Stimulated activated CD4-positive, alpha-beta T cell treated with anti-CD3 and anti-CD28 coated beads, Interleukin-15, amount 100 ng/mL, for 48 hours (primary cell): ENCODE data around the gene ACP3.
"Not testable (repeated sequence)": the region's sequence is repeated elsewhere in the genome, so short reads cannot be mapped to it uniquely, and the experiment has no call there.

Experiments
- DNase-seq, 2 donors: peaks; one replicate each; pipeline ENCODE4 v3.0.0-alpha.2; 2020; ENCODE audit warnings: low read depth in 2 of 2

ACP3 gene

DNA sequence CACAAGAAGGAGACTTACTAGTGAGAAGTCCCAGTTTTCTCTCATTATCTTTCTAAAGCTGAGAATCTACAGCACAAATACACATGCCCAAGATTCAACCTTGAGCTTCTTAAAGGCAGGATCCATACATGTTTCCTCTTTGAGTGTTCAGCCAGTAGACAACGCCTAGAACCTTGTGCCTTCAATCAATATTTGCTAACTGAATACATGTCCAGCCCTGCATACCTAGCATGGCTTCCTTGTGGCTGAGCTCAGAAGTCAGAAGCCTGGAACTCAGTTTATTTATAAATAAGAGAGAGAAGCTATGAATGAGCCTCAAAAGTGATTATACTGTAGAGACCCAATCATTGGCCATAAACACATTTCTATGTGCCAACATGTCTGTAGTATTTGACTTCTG lies 43.5 kb downstream of the ACP3 start:
- DNase-seq, result no peak

DNA sequence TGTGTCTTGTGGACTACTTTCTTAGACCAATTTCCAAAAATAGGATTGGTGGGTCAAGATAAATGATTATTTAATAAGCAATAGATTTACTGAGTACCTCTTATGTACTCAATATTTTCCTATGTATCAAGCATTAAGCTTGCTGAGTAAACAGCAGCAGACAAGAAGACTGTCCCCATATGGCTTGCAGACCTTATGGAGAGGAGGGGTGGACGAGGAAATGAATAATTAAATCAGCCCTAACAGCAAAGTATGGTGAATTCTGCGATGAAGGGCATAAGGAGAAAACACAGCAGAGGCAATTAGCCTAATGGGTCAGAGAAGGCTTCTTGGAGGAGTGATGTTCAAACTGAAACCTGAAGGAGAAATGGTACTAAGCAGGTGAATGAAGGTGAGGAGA lies 45.1 kb downstream of the ACP3 start:
- DNase-seq, result no peak

DNA sequence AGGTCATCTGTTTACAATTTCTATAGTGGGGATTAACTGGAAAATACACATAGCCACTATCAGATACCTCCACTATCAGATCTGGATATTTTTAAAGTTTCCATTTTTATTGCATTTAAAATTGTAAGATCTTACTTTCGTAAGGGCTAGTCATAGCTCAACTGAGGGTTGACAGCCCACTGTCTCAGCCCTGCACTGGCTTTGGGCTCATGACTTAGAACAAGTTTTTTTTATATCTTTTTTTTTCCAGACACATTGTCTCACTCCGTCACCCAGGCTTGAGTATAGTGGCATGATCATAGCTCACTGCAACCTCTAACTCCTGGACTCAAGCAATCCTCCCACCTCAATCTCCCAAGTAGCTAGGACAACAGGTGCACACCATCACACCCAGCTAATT lies 51.3 kb downstream of the ACP3 start:
- no peak for DNase-seq

DNA sequence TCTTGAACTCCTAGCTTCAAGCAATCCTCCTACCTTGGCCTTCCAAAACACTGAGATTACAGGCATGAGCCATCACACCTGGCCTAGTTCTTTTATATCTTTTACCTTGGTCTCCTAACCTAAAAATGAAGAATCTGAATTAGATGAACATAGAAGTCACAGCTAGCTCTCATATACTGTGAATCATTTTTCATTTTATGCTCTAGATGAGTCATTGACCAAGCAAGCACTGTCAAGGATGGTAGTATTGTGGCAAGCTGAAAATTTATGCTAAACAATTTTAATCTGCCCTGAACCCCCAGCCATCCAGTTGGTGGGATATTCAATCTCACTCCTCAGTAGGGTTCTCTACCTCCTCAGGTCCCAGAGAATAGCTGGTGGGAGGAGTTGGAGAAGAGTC lies 51.8 kb downstream of the ACP3 start:
- DNase-seq, result no peak

DNA sequence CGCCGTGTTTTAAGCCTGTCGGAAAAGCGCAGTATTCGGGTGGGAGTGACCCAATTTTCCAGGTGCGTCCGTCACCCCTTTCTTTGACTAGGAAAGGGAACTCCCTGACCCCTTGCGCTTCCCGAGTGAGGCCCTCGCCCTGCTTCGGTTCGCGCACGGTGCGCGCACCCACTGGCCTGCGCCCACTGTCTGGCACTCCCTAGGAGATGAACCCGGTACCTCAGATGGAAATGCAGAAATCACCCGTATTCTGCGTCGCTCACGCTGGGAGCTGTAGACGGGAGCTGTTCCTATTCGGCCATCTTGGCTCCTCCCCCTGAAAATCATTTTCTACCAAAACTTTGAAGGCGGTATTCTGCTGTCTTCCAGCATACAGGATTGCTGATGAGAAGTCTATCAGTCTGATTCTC lies 59.7 kb downstream of the ACP3 start:
- not testable (repeated sequence) for DNase-seq

DNA sequence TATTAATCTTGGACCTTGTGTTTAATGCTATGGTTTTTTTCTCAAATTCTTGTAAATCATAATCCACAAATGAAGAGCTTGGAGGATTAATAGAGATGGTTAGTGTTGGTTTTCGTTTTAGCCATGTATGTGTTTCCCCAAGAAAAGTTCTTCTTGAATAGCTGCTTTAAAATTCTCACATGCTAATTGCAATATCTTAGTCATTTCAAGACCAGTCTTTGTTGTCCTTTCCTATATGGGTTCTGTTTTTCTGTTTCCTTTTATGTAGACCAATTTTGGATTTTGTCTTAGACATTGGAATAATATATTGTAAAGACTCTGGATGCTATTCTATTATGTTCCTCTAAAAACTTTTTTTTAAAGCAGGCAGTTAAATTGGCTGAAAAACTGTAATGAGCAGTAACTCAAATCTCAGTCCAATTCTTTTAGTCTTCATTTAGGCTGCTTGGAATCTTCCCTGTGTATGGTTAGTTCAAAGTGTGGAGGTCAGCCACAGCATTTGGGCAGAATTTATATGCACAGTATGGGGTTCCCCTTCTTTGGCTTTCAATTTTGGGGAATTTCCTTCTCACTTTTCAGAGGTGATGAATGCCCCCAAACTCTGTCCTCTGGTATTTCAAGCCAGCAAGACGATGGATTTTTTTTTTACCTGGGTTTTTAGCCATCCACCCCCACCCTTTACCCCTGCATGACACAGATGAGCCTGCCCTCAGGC lies 61.0 kb downstream of the ACP3 start:
- no peak for DNase-seq

DNA sequence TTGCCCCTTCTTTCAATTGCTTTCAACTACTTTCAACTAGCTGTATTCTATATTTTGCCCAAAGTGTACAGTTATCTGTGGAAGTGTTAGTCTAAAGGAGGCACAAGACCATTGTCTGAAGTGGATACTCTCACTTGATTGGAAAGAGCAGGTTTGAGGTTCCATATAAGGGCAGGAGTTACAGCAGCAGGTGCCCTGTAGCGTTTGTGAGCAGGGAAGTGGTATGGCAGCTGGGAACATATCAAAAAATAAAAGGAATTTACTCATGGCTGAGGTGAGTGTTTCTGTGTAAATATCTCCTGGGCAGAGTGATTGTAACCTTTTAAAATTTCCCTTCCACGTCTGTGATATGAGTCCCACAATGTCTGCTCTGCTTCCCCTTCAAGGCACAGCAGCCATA lies 61.6 kb downstream of the ACP3 start:
- no peak for DNase-seq

DNA sequence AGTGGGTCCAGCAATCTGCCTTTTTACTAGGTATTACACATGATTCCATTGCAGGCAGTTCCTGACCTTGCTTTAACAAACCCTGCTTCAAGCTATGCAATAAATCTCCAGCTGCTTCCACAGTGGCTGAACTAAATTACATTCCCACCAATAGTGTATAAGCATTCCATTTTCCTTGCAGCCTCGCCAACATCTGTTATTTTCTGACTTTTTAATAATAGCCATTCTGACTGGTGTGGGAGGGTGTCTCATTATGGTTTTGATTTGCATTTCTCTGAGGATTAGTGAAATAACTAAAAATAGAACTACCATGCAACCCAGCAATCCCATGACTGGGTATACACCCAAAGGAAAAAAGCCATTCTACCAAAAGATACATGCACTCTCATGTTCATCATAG lies 63.7 kb downstream of the ACP3 start:
- no peak for DNase-seq

DNA sequence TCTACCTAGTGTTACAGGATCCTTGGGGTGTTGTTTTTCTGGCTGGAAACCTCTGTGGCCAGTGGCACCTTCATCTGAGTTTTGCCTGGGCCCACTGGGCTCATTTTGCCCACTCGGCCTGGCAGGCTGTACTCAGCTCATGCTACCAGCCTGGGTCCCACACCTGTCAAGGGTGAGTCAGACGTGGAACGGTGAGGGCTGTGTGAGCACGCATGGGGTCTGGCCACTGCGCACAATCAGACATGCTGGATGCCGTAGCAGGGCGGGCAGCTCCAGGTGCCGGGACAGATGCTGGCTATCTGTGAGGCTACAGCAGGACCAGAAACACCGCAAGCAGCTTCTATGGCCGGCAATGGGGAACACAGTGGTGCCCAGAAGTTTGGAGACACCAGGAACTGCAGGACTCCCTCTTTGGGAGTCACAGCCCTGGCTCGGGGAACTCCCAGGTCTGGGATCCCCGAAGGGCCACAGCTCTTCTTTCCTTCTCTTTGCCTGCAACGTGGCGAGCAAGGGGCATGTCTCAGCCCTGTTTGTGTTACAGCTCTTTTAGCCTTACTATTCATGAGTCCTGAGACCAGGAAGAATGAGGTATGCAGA lies 64.2 kb downstream of the ACP3 start:
- no peak for DNase-seq

DNA sequence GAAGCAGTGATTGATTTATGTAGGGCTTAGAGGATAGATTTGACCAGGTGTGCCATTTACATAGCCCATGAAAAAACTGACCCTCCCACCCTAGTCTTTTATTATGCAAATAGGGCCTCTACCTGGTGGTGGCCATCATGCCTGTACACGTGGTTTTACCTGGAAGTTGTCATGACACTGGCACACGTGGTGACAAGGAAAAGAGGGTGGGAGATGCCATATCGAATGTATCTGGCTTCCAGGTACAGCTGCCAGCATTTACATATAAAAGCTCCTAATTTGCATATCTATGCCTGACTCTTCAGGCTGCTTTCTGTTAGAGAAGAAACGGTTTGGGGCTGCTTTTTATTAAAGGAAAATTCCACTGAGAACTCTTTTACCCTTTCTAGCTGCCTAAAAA lies 65.1 kb downstream of the ACP3 start:
- no peak for DNase-seq

DNA sequence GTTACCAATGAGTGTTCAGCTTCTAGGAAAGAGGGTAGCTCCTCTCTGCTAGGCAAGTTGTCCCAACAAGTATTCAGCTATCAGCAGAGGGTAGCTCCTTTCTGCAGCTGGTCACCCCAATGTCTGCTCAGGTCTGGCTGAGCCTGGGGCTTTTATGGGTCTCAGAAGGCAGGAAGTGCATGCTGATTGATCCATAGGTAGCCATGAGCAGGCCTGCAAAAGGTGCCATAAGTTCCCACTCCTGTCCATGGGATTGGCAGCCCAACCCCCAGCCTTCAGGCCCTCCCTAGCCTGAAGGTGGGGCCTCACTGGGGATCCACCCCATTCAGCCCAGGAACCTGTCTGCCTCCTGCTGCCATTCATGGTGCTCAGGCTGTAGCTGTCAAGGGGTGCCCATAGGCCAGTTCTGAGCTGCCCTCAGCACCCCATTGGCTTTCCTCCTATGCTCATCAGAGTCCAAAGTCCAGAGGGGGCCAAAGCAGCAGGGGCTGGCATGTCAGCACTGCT lies 65.5 kb downstream of the ACP3 start:
- no peak for DNase-seq

DNA sequence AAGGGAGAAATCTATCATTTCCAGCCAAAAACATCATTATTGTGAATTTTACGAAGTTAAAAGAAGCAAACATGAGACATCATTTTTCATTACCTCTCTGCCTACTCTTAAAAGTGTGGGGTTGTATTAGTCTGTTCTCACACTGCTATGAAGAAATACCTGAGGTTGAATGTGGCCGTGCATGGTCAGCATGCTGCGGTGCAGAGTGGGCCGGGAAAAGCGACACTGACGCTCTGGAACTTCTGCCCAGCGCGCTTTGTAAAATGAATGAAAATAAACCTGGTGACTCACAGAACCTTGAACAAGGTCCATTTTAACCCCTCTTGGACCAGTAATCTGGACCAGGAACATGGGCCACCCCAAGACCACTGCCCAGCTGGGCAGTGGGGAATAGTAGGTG lies 69.1 kb downstream of the ACP3 start:
- DNase-seq, result no peak

DNA sequence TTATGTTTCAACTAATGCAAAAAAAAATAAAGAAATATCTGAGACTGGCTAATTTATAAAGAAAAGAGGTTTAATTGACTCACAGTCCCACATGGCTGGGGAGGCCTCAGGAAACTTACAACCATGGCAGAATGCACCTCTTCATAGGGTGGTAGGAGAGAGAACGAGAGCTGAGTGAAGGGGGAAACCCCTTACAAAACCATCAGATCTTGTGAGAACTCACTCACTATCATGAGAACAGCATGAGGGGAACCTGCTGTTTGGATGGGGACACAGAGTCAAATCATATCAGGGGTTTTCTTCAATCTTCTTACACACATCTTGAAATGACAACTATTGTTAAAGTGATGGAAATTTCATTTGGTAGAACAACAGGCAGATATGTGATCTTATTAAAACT lies 75.5 kb downstream of the ACP3 start:
- DNase-seq, result not testable (repeated sequence)

DNA sequence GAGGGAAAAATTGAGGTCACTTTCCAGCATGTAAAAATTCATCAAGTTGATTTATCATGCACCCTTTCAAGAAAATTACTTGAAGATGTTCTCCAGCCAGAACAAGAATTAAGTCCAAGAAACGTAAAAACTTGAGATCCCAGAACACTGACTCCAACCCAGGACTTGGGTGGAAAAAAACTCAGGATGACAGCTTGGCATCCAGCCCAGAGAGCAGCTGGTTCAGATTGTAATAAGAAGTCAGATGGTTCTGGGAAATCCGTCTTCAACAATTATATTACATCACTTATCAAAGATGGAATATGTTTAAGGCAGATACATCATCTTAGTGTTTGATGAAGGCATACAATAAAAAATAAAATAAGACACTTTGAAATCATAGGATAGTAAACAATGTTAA lies 77.1 kb downstream of the ACP3 start:
- DNase-seq, result no peak

DNA sequence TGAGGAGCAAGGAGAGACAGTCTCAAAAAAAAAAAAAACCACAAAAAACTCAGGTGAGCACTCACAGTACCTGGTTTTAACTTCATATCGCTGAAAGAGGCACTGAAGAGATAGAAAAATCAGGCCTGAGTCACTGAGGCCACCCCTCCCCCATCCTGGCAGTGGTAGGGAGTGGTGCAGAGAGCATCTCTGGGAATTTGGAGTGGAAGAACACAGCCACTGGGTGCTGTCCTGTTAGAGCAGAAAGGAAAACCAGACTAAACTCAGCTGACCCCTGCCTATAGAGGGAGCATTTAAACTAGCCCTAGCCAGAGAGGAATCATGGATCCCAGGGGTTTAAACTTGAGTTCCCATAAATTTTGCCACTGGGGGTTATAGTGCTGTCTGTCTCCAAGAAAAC lies 77.9 kb downstream of the ACP3 start:
- no peak for DNase-seq

DNA sequence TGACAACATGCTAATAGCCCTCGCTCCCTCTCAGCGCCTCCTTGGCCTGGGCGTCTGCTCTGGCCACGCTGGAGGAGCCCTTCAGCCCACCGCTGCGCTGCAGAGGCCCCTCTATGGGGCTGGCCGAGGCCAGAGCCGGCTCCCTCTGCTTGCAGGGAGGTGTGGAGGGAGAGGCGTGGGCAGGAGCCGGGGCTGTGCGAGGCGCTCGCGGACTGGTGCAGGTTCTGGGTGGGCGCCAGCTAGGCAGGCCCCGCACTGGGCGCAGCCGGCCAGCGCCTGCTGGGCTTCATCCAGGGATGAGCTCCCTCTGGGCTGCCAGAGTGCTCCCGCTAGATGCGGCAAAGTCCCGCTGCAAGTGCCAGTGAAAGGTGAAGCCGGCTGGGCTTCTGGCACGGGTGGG lies 79.0 kb downstream of the ACP3 start:
- no peak for DNase-seq

DNA sequence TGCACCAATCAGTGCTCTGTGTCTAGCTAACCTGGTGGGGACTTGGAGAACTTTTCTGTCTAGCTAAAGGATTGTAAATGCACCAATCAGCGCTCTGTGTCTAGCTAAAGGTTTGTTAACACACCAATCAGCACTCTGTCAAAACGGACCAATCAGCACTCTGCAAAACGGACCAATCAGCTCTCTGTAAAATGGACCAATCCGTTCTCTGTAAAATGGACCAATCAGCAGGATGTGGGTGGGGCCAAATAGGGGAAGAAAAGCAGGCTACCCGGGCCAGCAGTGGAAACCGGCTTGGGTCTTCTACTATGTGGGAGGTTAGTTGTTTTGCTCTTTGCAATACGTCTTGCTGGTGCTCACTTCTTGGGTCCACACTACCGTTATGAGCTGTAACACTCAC lies 79.6 kb downstream of the ACP3 start:
- DNase-seq, result not testable (repeated sequence)

DNA sequence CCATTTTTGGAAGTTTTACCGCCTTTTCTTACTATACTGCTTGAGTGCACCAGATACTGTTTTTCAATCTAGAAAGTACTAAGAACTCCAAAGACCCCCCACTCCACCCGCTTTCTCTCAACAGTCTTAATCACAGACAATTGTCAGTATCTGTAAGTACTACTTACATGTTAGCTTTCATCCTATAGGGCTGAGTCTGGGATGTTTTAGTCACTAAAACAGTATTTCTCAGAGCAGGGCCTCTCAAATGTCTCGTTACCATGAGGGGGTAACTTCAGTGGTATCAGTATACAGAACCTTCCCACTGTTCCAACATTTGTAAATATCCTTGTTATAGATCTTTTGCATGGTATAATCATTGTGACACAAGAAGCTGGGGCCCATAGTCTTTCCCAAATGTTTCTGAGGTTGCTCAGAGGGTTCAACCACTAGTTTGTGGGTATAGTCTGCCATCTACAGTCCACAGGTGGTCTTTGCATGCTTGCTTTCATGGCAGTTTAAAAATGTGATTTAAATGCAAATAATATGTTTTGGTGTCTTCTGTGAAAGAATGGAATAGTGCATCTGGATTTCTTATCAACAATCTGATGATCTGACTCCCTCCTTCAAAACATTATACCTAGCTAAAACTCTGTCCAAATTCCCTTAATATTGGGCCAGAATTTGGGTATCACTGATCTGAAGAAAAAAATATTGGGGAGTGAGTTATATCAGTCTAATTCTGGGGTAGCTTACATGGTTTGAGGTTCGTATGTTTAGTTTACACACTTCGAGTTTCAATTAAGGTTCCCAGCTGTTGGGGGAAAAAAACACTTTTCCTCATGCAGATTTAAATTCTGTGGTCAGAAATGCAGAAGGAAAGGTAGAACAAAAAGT lies 82.1 kb downstream of the ACP3 start:
- DNase-seq, result no peak

DNA sequence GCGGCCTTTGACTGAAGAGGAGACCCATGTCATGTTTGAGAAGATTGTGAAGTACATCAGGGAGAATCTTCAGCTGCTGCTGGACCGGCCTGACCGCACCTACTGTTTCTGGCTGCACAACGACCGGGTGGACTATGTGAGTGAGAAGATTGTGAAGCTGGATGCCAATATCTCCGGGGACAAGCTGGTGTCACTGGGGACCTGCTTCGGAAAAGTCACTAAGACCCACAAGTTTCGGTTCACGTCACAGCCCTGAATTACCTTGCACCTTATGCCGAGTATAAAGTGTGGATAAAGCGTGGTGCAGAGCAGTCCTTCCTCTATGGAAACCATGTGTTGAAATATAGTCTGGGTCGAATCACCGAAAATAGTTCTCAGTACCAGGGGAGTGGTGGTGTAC lies 84.0 kb downstream of the ACP3 start:
- no peak for DNase-seq

DNA sequence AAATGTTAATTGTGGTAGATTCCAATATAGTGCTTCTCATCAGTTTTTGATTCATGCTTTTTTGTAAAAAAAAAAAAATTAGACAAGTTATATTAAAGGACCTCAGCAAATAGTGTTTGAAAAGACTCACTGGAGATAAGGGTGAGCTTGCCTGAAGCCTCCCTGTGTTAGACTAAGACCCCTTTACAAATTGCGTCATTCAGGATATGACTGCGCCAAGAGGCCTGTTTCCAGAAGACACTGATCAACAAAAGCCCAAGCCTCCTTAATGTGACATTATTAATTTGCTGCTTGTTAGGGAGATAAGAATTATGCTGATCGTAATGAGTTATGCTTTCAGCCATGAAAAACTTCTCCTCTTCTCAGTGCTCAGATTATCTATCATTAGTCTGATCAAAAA lies 87.1 kb downstream of the ACP3 start:
- no peak for DNase-seq

DNA sequence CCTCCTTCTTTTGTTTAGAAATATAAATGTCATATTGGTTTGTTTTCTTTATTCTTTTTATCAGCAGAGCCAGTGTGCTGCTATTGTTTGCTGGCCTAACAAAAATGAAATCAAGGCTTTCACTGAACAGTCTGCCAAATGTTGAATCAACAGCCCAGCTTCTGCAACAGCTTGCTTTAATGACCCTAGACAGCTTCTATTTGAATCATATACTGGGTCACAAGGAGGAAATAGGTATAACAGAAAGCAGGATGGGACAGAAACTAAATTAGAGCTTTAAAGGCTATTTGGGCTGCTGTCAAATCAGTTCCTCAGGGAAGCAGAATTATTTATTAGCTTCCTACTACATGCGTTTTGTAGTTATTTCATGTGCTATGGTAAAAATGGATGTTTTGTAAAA lies 88.0 kb downstream of the ACP3 start:
- no peak for DNase-seq

DNA sequence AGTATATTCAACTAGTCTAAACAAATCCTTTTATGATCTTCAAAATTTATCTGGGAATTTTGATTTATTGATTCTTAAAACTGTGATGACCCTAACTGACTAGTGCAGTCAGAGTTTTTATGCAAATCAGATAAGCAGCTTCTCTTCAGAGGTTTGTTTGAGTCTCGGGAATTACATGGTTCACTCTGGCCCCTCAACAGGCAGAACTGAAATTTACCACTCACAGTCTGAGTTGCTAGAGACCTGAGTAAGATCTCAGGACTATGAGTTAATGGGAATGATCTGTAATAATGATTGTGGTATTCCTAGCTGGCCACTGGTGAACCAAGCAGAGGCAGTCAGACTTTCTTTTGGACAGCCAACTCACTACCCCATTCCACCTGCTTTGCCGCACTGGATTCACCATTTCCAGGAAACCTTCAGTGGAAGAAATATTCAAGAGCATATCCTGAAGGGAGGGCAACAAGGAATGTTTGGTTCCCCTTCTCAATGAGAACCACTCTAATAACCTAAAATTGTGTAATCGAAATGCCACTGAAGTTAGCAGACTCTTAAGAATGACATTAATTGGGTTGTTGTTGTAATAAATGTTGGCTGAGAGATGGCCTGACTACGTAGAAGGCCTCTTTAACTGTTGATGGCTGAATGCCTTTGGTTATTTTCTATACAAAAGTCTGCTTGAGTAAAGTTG lies 88.5 kb downstream of the ACP3 start:
- DNase-seq, result no peak
